ENCODE measurements around the gene CRELD2. TPM values are rescaled to one million over a fixed set of nuclear protein-coding genes. Genes with fewer than 3 reads are reported as not detected.

The CRELD2 gene
- total and polyA plus RNA-seq, 2 of the 13 experiments (the other 11 are each of a cell fraction or from before 2014, with no cell fraction given) = 17.2 to 44.7 TPM

DNA sequence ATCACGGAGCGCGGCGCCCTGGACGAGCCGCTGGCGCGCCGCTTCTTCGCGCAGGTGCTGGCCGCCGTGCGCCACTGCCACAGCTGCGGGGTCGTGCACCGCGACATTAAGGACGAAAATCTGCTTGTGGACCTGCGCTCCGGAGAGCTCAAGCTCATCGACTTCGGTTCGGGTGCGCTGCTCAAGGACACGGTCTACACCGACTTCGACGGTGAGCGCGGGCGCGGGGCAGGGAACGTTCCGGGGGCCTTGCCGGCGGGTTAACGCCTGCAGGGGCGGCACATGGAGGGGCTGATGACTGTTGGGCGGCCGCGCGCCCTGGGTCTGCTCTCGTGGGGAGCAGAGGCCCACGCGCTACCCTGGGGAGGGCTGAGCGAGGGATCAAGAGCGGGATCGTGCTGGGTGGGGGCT, 43.2 kb downstream of the CRELD2 start (continued):
- TF ChIP-seq, protein P1, sequence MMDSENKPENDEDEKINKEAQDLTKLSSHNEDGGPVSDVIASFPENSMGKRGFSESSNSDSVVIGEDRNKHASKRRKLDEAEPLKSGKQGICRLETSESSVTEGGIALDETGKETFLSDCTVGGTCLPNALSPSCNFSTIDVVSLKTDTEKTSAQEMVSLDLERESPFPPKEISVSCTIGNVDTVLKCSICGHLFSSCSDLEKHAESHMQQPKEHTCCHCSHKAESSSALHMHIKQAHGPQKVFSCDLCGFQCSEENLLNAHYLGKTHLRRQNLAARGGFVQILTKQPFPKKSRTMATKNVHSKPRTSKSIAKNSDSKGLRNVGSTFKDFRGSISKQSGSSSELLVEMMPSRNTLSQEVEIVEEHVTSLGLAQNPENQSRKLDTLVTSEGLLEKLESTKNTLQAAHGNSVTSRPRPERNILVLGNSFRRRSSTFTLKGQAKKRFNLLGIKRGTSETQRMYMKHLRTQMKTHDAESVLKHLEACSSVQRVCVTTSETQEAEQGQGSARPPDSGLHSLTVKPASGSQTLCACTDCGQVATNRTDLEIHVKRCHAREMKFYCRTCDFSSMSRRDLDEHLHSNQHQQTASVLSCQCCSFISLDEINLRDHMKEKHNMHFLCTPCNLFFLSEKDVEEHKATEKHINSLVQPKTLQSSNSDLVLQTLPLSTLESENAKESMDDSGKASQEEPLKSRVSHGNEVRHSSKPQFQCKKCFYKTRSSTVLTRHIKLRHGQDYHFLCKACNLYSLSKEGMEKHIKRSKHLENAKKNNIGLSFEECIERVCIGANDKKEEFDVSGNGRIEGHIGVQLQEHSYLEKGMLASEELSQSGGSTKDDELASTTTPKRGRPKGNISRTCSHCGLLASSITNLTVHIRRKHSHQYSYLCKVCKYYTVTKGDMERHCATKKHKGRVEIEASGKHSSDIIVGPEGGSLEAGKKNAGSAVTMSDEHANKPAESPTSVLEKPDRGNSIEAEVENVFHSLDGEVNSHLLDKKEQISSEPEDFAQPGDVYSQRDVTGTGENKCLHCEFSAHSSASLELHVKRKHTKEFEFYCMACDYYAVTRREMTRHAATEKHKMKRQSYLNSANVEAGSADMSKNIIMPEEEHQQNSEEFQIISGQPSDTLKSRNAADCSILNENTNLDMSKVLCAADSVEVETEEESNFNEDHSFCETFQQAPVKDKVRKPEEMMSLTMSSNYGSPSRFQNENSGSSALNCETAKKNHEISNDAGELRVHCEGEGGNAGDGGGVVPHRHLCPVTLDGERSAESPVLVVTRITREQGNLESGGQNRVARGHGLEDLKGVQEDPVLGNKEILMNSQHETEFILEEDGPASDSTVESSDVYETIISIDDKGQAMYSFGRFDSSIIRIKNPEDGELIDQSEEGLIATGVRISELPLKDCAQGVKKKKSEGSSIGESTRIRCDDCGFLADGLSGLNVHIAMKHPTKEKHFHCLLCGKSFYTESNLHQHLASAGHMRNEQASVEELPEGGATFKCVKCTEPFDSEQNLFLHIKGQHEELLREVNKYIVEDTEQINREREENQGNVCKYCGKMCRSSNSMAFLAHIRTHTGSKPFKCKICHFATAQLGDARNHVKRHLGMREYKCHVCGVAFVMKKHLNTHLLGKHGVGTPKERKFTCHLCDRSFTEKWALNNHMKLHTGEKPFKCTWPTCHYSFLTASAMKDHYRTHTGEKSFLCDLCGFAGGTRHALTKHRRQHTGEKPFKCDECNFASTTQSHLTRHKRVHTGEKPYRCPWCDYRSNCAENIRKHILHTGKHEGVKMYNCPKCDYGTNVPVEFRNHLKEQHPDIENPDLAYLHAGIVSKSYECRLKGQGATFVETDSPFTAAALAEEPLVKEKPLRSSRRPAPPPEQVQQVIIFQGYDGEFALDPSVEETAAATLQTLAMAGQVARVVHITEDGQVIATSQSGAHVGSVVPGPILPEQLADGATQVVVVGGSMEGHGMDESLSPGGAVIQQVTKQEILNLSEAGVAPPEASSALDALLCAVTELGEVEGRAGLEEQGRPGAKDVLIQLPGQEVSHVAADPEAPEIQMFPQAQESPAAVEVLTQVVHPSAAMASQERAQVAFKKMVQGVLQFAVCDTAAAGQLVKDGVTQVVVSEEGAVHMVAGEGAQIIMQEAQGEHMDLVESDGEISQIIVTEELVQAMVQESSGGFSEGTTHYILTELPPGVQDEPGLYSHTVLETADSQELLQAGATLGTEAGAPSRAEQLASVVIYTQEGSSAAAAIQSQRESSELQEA (CRISPR knock-in tag; IDR thresholded peaks at IDR 0.05; ENCODE audit: not compliant biosample characterization) = peak; percentile 48
- TF ChIP-seq SRSF9 (IDR thresholded peaks at IDR 0.05; ENCODE audit: borderline replicate concordance, insufficient read depth, low read depth, low read length, poor library complexity, severe bottlenecking) = no peak
- TF ChIP-seq, protein P2, sequence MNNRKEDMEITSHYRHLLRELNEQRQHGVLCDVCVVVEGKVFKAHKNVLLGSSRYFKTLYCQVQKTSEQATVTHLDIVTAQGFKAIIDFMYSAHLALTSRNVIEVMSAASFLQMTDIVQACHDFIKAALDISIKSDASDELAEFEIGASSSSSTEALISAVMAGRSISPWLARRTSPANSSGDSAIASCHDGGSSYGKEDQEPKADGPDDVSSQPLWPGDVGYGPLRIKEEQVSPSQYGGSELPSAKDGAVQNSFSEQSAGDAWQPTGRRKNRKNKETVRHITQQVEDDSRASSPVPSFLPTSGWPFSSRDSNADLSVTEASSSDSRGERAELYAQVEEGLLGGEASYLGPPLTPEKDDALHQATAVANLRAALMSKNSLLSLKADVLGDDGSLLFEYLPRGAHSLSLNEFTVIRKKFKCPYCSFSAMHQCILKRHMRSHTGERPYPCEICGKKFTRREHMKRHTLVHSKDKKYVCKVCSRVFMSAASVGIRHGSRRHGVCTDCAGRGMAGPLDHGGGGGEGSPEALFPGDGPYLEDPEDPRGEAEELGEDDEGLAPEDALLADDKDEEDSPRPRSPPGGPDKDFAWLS (CRISPR knock-in tag; IDR thresholded peaks at IDR 0.05; ENCODE audit: borderline replicate concordance) = no peak
- no peak for TF ChIP-seq SMC3 (IDR thresholded peaks at IDR 0.05; ENCODE audit: low read length)
- TF ChIP-seq ZNF367 (CRISPR knock-in tag; IDR thresholded peaks at IDR 0.05; ENCODE audit: borderline replicate concordance) = no peak
- TF ChIP-seq GPN1 (CRISPR knock-in tag; IDR thresholded peaks at IDR 0.05; ENCODE audit: borderline replicate concordance) = no peak
- TF ChIP-seq ZNF234 (CRISPR knock-in tag; conservative IDR thresholded peaks at IDR 0.05) = no peak
- no peak for TF ChIP-seq SNAI1 (CRISPR knock-in tag; IDR thresholded peaks at IDR 0.05; ENCODE audit: borderline replicate concordance)
- TF ChIP-seq, protein P3, sequence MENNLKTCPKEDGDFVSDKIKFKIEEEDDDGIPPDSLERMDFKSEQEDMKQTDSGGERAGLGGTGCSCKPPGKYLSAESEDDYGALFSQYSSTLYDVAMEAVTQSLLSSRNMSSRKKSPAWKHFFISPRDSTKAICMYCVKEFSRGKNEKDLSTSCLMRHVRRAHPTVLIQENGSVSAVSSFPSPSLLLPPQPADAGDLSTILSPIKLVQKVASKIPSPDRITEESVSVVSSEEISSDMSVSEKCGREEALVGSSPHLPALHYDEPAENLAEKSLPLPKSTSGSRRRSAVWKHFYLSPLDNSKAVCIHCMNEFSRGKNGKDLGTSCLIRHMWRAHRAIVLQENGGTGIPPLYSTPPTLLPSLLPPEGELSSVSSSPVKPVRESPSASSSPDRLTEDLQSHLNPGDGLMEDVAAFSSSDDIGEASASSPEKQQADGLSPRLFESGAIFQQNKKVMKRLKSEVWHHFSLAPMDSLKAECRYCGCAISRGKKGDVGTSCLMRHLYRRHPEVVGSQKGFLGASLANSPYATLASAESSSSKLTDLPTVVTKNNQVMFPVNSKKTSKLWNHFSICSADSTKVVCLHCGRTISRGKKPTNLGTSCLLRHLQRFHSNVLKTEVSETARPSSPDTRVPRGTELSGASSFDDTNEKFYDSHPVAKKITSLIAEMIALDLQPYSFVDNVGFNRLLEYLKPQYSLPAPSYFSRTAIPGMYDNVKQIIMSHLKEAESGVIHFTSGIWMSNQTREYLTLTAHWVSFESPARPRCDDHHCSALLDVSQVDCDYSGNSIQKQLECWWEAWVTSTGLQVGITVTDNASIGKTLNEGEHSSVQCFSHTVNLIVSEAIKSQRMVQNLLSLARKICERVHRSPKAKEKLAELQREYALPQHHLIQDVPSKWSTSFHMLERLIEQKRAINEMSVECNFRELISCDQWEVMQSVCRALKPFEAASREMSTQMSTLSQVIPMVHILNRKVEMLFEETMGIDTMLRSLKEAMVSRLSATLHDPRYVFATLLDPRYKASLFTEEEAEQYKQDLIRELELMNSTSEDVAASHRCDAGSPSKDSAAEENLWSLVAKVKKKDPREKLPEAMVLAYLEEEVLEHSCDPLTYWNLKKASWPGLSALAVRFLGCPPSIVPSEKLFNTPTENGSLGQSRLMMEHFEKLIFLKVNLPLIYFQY (CRISPR knock-in tag; IDR thresholded peaks at IDR 0.05; ENCODE audit: borderline replicate concordance) = no peak
- TF ChIP-seq, protein P4, sequence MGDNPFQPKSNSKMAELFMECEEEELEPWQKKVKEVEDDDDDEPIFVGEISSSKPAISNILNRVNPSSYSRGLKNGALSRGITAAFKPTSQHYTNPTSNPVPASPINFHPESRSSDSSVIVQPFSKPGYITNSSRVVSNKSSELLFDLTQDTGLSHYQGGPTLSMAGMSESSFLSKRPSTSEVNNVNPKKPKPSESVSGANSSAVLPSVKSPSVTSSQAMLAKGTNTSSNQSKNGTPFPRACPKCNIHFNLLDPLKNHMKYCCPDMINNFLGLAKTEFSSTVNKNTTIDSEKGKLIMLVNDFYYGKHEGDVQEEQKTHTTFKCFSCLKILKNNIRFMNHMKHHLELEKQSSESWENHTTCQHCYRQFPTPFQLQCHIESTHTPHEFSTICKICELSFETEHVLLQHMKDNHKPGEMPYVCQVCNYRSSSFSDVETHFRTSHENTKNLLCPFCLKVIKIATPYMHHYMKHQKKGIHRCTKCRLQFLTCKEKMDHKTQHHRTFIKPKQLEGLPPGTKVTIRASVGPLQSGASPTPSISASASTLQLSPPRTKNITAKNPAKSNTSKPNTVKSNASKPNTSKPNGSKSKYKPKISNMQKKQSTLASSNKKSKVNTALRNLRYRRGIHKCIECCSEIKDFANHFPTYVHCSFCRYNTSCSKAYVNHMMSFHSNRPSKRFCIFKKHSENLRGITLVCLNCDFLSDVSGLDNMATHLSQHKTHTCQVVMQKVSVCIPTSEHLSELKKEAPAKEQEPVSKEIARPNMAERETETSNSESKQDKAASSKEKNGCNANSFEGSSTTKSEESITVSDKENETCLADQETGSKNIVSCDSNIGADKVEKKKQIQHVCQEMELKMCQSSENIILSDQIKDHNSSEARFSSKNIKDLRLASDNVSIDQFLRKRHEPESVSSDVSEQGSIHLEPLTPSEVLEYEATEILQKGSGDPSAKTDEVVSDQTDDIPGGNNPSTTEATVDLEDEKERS (CRISPR knock-in tag; IDR thresholded peaks at IDR 0.05) = no peak

Data from HepG2 (cell line).